SK-N-SH treated with all-trans-retinoic acid at 6 μM for 48 hours (cell line): ENCODE data around the gene RNPEPL1.

Source experiments
- ESRRG ChIP-seq: fragments of 250-450 bp; sonication (Bioruptor Pico); IDR thresholded peaks from 2 replicates; pipeline ENCODE4 v1.6.1; 2021; ENCODE audit warnings: mild to moderate bottlenecking
- PATZ1 ChIP-seq: fragments of 250-450 bp; sonication (Bioruptor Pico); IDR thresholded peaks from 2 replicates; pipeline ENCODE4 v1.8.0; 2020; ENCODE audit warnings: mild to moderate bottlenecking, moderate library complexity, borderline replicate concordance
- SNAI2 ChIP-seq: fragments of 250-450 bp; sonication (Bioruptor Pico); IDR thresholded peaks from 2 replicates; pipeline ENCODE4 v1.5.0; 2020; ENCODE audit warnings: mild to moderate bottlenecking, moderate library complexity
- ZC3H10 ChIP-seq: fragments of 250-450 bp; sonication (Bioruptor Pico); IDR thresholded peaks from 2 replicates; pipeline ENCODE4 v1.5.1; 2021; ENCODE audit warnings: mild to moderate bottlenecking, moderate library complexity
- ZNF565 ChIP-seq: fragments of 450-650 bp; formaldehyde crosslinking; conservative IDR thresholded peaks from 2 replicates; pipeline ENCODE4 v1.5.0; 2020; ENCODE audit warnings: low read depth, mild to moderate bottlenecking, moderate library complexity
- ZNF8 ChIP-seq: fragments of 450-650 bp; formaldehyde crosslinking; IDR thresholded peaks from 2 replicates; pipeline ENCODE4 v1.5.0; 2020; ENCODE audit warnings: mild to moderate bottlenecking, moderate library complexity

- TF ChIP-seq ZNF8 (CRISPR knock-in tag), result no peak
- TF ChIP-seq ZC3H10 (CRISPR knock-in tag), result no peak
- TF ChIP-seq ESRRG, result no peak
- no peak for TF ChIP-seq PATZ1 (CRISPR knock-in tag)
- TF ChIP-seq SNAI2 (CRISPR knock-in tag), result no peak
- TF ChIP-seq ZNF565 (CRISPR knock-in tag), result no peak
These were observed 2.7 kb upstream of the RNPEPL1 start for GRCh38 chr2:240565333-240566202.
